Esophagus muscularis mucosa (tissue), 4 donors: ENCODE measurements around the gene ELF2. TPM values are rescaled to one million over a fixed set of nuclear protein-coding genes. Genes with fewer than 3 reads are reported as not detected.
"Not testable (repeated sequence)": the region's sequence is repeated elsewhere in the genome, so short reads cannot be mapped to it uniquely, and the experiment has no call there.

Experiments used
- DNase-seq: peaks from one replicate; pipeline ENCODE4 v3.0.0-alpha.2; 2017; ENCODE audit errors: extremely low spot score
- H3K27ac ChIP-seq, 4 donors: fragments of 200-600 bp; sonication (generic); replicated peaks in 1 of 4; 1 replicate in 3 of 4; 2 replicates in 1 of 4; pipeline ENCODE4 v1.5.1; 2016 to 2019; ENCODE audit warnings: mild to moderate bottlenecking in 1 of 4
- H3K27me3 ChIP-seq, 4 donors: fragments of 200-600 bp; sonication (generic); one replicate each; pipeline versions ENCODE4 v1.5.1 to v1.6.0; 2016 to 2019
- H3K36me3 ChIP-seq, 4 donors: fragments of 200-600 bp; sonication (generic); one replicate each; pipeline ENCODE4 v1.5.1; 2016 to 2019
- H3K4me1 ChIP-seq, 4 donors: fragments of 200-600 bp; sonication (generic); one replicate each; pipeline ENCODE4 v1.5.1; 2016 to 2019
- H3K4me3 ChIP-seq, 4 donors: fragments of 200-600 bp; sonication (generic); 1 replicate in 2 of 4; 2 replicates in 2 of 4; pipeline ENCODE4 v1.5.1; 2016 to 2019; ENCODE audit warnings: mild to moderate bottlenecking in 4 of 4, moderate library complexity in 1 of 4
- H3K9me3 ChIP-seq, 4 donors: fragments of 200-600 bp; sonication (generic); 1 replicate in 3 of 4; 2 replicates in 1 of 4; pipeline ENCODE4 v1.5.1; 2016 to 2019
- CTCF ChIP-seq, 3 experiments: fragments of 200-600 bp in 2 of 3; fragments of 450-650 bp in 1 of 3; sonication (generic) in 2 of 3; IDR thresholded peaks; one replicate each; pipeline ENCODE4 v1.5.1; 2017 to 2019; ENCODE audit warnings: antibody characterized with exemption in 3 of 3, mild to moderate bottlenecking in 2 of 3, moderate library complexity in 1 of 3
- EP300 ChIP-seq: sonication (generic); formaldehyde crosslinking; IDR thresholded peaks from one replicate; pipeline ENCODE4 v1.6.1; 2017; ENCODE audit warnings: antibody characterized with exemption
- POLR2A ChIP-seq: fragments of 450-650 bp; IDR thresholded peaks from one replicate; pipeline ENCODE4 v1.6.1; 2017; ENCODE audit warnings: antibody characterized with exemption, moderate library complexity, mild to moderate bottlenecking, low read depth
- POLR2AphosphoS5 ChIP-seq, 2 donors: sonication (generic); formaldehyde crosslinking; IDR thresholded peaks; one replicate each; pipeline ENCODE4 v1.6.1; 2017; ENCODE audit warnings: antibody characterized with exemption in 2 of 2
- WGBS: methylation state at CpG from one replicate; pipeline ENCODE4 v1.1.5; 2018; 5-methylcytosine and 5-hydroxymethylcytosine counted together
- intact Hi-C: fragments of 100-400 bp; cut with DNase I; formaldehyde crosslinking; loops from one replicate; pipeline ENCODE4 v1.15.1; 2023
- total RNA-seq, 4 donors: library from RNA; depleted of rRNA; stranded (reverse); fragments of >200 nt; gene quantifications; one replicate each; pipeline versions ENCODE4 v1.1.0 to v1.2.1, GENCODE V29; 2016

The ELF2 gene
- total RNA-seq, 4 donors from 2014 or later, result 52.3 to 68.5 (median 60.7) TPM

GRCh38 chr4:139219450-139220055 lies 42.5 kb upstream of the ELF2 start:
- TF ChIP-seq POLR2A (no peak), EP300 (no peak), POLR2AphosphoS5 (IDR thresholded peaks at IDR 0.05) (no peak), CTCF (IDR thresholded peaks at IDR 0.05) (no peak)
- peaks cover 0 to 6% (median 1%) of the 10 kb centered on the region in 4 donors for H3K4me1 ChIP-seq
- 89% methylated on average over 4 of the region's 4 CpGs for WGBS
- intact Hi-C loops, result no loop called here
- no peak overlapping the region for H3K4me3 ChIP-seq
- no peaks in the 10 kb centered on the region for H3K9me3 ChIP-seq
- H3K27ac ChIP-seq, result no peak overlapping the region
- no peak for DNase-seq
- H3K27me3 ChIP-seq, result no peaks in the 10 kb centered on the region
- no peaks in the 10 kb centered on the region for H3K36me3 ChIP-seq

- no peaks in the 10 kb centered on the region for H3K36me3 ChIP-seq
- TF ChIP-seq POLR2AphosphoS5 (IDR thresholded peaks at IDR 0.05) (no peak), CTCF (IDR thresholded peaks at IDR 0.05) (no peak), EP300 (no peak), POLR2A (no peak)
- H3K4me1 ChIP-seq, result peaks cover 0 to 7% (median 7%) of the 10 kb centered on the region in 4 donors
- H3K4me3 ChIP-seq, result no peak overlapping the region
- no peaks in the 10 kb centered on the region for H3K9me3 ChIP-seq
- no peak for DNase-seq
- H3K27ac ChIP-seq, result no peak overlapping the region
- no peaks in the 10 kb centered on the region for H3K27me3 ChIP-seq
- WGBS, result 81% methylated on average over 6 of the region's 7 CpGs
- intact Hi-C loops, result no loop called here
Observed at GRCh38 chr4:139214039-139214534, 37.1 kb upstream of the ELF2 start.

- H3K4me1 ChIP-seq, intact Hi-C loops, H3K27ac ChIP-seq, H3K27me3 ChIP-seq, H3K36me3 ChIP-seq, H3K4me3 ChIP-seq, H3K9me3 ChIP-seq, DNase-seq: not testable (repeated sequence)
- WGBS, result 96% methylated on average over 10 of the region's 10 CpGs
Observed at GRCh38 chr4:139213633-139214032, 36.6 kb upstream of the ELF2 start.

- no peak for TF ChIP-seq CTCF (IDR thresholded peaks at IDR 0.05)
- no peak for TF ChIP-seq EP300
- TF ChIP-seq POLR2A, result no peak
- no peak for TF ChIP-seq POLR2AphosphoS5 (IDR thresholded peaks at IDR 0.05)
- 87% methylated on average over 3 of the region's 3 CpGs for WGBS
- intact Hi-C loops, result no loop called here
Observed at GRCh38 chr4:139212900-139213299, 35.9 kb upstream of the ELF2 start.

GRCh38 chr4:139210486-139210885 lies 33.5 kb upstream of the ELF2 start:
- DNase-seq, result no peak
- H3K4me3 ChIP-seq, result no peak overlapping the region
- intact Hi-C loops, result no loop called here
- peaks cover 0 to 16% (median 7%) of the 10 kb centered on the region in 4 donors for H3K4me1 ChIP-seq
- no peaks in the 10 kb centered on the region for H3K9me3 ChIP-seq
- no peak for TF ChIP-seq POLR2AphosphoS5 (IDR thresholded peaks at IDR 0.05)
- H3K36me3 ChIP-seq, result no peaks in the 10 kb centered on the region
- no peaks in the 10 kb centered on the region for H3K27me3 ChIP-seq
- no peak overlapping the region for H3K27ac ChIP-seq
- 67% methylated on average over 1 of the region's 1 CpG for WGBS

More at GRCh38 chr4:139212900-139213299, 35.9 kb upstream of the ELF2 start:
- Histone ChIP-seq H3K27me3 (no peaks in the 10 kb centered on the region), H3K4me3 (no peak overlapping the region), H3K9me3 (no peaks in the 10 kb centered on the region), H3K36me3 (no peaks in the 10 kb centered on the region), H3K27ac (no peak overlapping the region), H3K4me1 (peaks cover 0 to 9% (median 7%) of the 10 kb centered on the region in 4 donors)
- no peak for DNase-seq
